ENCODE measurements around the gene MYLK2. TPM values are rescaled to one million over a fixed set of nuclear protein-coding genes. Genes with fewer than 3 reads are reported as not detected.

Gene MYLK2
- total RNA-seq, 2 experiments from 2014 or later: 0.67 to 0.69 TPM

DNA sequence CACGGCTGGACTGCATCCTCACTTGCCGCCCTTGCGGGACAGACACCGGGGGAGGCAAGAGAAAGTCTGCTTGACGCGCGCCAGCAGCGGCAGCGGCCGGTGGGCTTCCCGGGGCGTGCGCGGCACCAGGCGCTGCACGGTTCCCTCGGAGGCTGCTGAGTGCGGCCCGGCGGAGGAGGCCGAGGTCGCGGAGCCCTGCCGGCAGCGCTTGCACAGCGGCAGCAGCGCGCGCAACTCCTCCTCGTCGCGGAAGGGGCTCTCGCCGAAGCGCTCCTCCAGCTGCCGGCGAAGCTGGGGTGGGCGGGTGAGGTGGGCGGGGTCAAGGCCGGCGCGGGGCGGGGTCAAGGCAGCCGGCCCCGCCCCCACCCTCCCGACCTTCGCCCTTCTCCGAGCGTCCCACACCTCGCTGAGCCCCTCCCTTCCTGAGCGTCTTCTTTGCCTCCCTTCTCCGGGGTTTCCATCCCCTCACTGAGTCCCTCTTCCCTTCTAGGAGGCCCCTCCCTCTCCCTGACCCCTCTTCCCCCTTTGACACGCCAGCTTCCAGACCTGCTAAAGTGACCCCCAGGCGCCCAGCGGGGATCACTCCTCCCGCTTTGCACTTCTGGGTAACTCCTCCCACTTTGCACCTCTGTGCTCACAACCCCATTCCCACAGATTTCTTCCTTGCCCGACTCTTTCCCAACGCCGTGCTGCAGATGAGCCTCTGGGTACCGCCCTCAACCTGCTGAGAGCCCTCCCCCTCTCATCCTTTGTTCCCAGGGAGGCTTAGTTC is 42.4 kb downstream of the MYLK2 start:
- no peak overlapping the region for H3K27ac ChIP-seq (ENCODE audit: low read depth, low read length, poor library complexity, severe bottlenecking)
- H3K4me1 ChIP-seq (ENCODE audit: insufficient read depth, low read length, poor library complexity, severe bottlenecking): peaks cover 22% of the 10 kb centered on the region
- DNase-seq (ENCODE audit: low spot score): peak; percentile 91
- H3K9me3 ChIP-seq (ENCODE audit: low read length): no peaks in the 10 kb centered on the region
- no TSS peak for BruUV-seq (replicated peaks)
- CTCF ChIA-PET (ENCODE audit: unreplicated experiment): no interaction called here
- no peaks in the 10 kb centered on the region for H3K36me3 ChIP-seq (ENCODE audit: insufficient read depth, low read length)
- intact Hi-C loops (cut with micrococcal nuclease; ENCODE audit: unreplicated experiment): no loop called here
- no peaks in the 10 kb centered on the region for H3K9me2 ChIP-seq (ENCODE audit: insufficient read depth, low read length)
- H3K4me2 ChIP-seq (ENCODE audit: low read length): peak overlapping the region; percentile 81
- POLR2A ChIA-PET: interaction anchor here (1.1 kb wide), 1 partner anchor 18 kb away, joined by 3 read pairs; no protein-coding TSS in a partner anchor
- H4K20me1 ChIP-seq (ENCODE audit: insufficient read depth, low read length): no peaks in the 10 kb centered on the region
- no peak for TF ChIP-seq EZH2phosphoT487 (IDR thresholded peaks at IDR 0.05; ENCODE audit: borderline replicate concordance, low read depth, low read length)
- TF ChIP-seq, protein P1, sequence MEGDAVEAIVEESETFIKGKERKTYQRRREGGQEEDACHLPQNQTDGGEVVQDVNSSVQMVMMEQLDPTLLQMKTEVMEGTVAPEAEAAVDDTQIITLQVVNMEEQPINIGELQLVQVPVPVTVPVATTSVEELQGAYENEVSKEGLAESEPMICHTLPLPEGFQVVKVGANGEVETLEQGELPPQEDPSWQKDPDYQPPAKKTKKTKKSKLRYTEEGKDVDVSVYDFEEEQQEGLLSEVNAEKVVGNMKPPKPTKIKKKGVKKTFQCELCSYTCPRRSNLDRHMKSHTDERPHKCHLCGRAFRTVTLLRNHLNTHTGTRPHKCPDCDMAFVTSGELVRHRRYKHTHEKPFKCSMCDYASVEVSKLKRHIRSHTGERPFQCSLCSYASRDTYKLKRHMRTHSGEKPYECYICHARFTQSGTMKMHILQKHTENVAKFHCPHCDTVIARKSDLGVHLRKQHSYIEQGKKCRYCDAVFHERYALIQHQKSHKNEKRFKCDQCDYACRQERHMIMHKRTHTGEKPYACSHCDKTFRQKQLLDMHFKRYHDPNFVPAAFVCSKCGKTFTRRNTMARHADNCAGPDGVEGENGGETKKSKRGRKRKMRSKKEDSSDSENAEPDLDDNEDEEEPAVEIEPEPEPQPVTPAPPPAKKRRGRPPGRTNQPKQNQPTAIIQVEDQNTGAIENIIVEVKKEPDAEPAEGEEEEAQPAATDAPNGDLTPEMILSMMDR (conservative IDR thresholded peaks at IDR 0.05; ENCODE audit: low read length): no peak
- peak overlapping the region; percentile 70 for H3K4me3 ChIP-seq (ENCODE audit: low read depth, low read length, poor library complexity, severe bottlenecking)
- no peaks in the 10 kb centered on the region for H3K79me2 ChIP-seq (ENCODE audit: insufficient read depth, low read depth, low read length)
- peak overlapping the region; percentile 72 for H2AFZ ChIP-seq (ENCODE audit: low read length)

DNA sequence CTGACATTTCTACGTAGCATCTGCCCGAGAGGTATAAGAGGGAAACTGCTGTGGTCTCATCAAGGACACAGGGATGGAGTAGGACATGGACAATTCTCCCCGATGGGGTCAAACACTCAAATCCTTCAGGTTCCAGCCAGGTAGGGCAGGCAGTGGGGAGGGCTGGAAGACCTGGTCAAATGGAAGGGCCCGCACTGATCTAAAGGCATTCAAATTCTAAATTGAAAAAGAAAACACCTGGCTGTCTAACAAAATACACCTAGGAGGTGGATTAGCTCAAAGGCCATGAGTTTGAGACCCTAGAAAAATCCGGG is 43.0 kb downstream of the MYLK2 start:
- Histone ChIP-seq H3K79me2 (ENCODE audit: insufficient read depth, low read depth, low read length) (no peaks in the 10 kb centered on the region), H3K27ac (ENCODE audit: low read depth, low read length, poor library complexity, severe bottlenecking) (no peak overlapping the region), H3K9me2 (ENCODE audit: insufficient read depth, low read length) (no peaks in the 10 kb centered on the region), H3K4me2 (ENCODE audit: low read length) (peak overlapping the region; percentile 81), H4K20me1 (ENCODE audit: insufficient read depth, low read length) (no peaks in the 10 kb centered on the region), H3K9me3 (ENCODE audit: low read length) (no peaks in the 10 kb centered on the region), H3K36me3 (ENCODE audit: insufficient read depth, low read length) (no peaks in the 10 kb centered on the region), H2AFZ (ENCODE audit: low read length) (no peak overlapping the region), H3K4me3 (ENCODE audit: low read depth, low read length, poor library complexity, severe bottlenecking) (peak overlapping the region; percentile 70), H3K4me1 (ENCODE audit: insufficient read depth, low read length, poor library complexity, severe bottlenecking) (peaks cover 22% of the 10 kb centered on the region)
- ChIA-PET CTCF (ENCODE audit: unreplicated experiment) (no interaction called here), POLR2A (interaction anchor here (1.1 kb wide), 1 partner anchor 18 kb away, joined by 3 read pairs; no protein-coding TSS in a partner anchor)
- no TSS peak for BruUV-seq (replicated peaks)
- TF ChIP-seq EZH2phosphoT487 (IDR thresholded peaks at IDR 0.05; ENCODE audit: borderline replicate concordance, low read depth, low read length): no peak
- TF ChIP-seq, protein P1 (conservative IDR thresholded peaks at IDR 0.05; ENCODE audit: low read length): no peak
- no peak for DNase-seq (ENCODE audit: low spot score)
- intact Hi-C loops (cut with micrococcal nuclease; ENCODE audit: unreplicated experiment): no loop called here

DNA sequence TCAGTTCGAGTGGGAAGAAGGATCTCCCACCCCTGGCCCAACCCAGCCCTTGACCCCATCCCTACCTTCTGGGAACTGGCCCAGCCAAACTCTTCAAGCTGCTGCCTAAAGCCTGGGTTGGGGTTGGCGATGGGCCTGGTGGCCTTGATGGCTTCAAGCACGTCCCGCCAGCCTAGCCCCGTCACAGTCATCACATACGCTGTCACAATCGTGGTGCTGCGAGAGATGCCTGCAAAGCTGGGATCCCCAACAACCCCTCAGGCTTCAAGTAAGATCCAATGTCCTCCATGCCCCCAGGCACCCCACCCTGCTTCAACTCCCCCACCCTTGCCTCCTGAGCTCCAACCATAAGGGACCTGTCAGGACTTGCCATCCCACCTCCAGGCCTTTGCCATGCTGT is 43.4 kb downstream of the MYLK2 start:
- Histone ChIP-seq H3K27ac (ENCODE audit: low read depth, low read length, poor library complexity, severe bottlenecking) (no peak overlapping the region), H3K9me3 (ENCODE audit: low read length) (no peaks in the 10 kb centered on the region), H3K4me3 (ENCODE audit: low read depth, low read length, poor library complexity, severe bottlenecking) (no peak overlapping the region), H3K36me3 (ENCODE audit: insufficient read depth, low read length) (no peaks in the 10 kb centered on the region), H4K20me1 (ENCODE audit: insufficient read depth, low read length) (no peaks in the 10 kb centered on the region), H3K4me2 (ENCODE audit: low read length) (no peak overlapping the region), H3K4me1 (ENCODE audit: insufficient read depth, low read length, poor library complexity, severe bottlenecking) (peaks cover 22% of the 10 kb centered on the region), H2AFZ (ENCODE audit: low read length) (no peak overlapping the region), H3K9me2 (ENCODE audit: insufficient read depth, low read length) (no peaks in the 10 kb centered on the region), H3K79me2 (ENCODE audit: insufficient read depth, low read depth, low read length) (no peaks in the 10 kb centered on the region)
- ChIA-PET POLR2A (no interaction called here), CTCF (ENCODE audit: unreplicated experiment) (no interaction called here)
- DNase-seq (ENCODE audit: low spot score): no peak
- no TSS peak for BruUV-seq (replicated peaks)
- intact Hi-C loops (cut with micrococcal nuclease; ENCODE audit: unreplicated experiment): no loop called here
- TF ChIP-seq, protein P1 (conservative IDR thresholded peaks at IDR 0.05; ENCODE audit: low read length): no peak
- no peak for TF ChIP-seq EZH2phosphoT487 (IDR thresholded peaks at IDR 0.05; ENCODE audit: borderline replicate concordance, low read depth, low read length)
